Keratinocyte (primary cell): Measurements from ENCODE around the gene SSPN. TPM values are rescaled to one million over a fixed set of nuclear protein-coding genes. Genes with fewer than 3 reads are reported as not detected.

ENCODE experiments used
- DNase-seq: peaks from one replicate; pipeline ENCODE4 v3.0.0-alpha.2; 2011; ENCODE audit warnings: low read depth, missing footprints, low spot score
- FAIRE-seq: peaks from 2 replicates; lab custom pipeline; 2011; peaks lifted over from hg19 to GRCh38; lab: Jason Lieb, UNC
- H2AFZ ChIP-seq: 2 replicates; pipeline ENCODE4 v1.6.0; 2012; ENCODE audit warnings: low read length, control low read depth, inconsistent platforms; ENCODE audit not compliant: control insufficient read depth
- H3K27ac ChIP-seq: 2 replicates; pipeline ENCODE4 v1.5.1; 2011; ENCODE audit warnings: low read length; ENCODE audit not compliant: control insufficient read depth, insufficient read depth
- H3K27me3 ChIP-seq: 3 replicates; pipeline ENCODE4 v1.6.0; 2011; ENCODE audit warnings: low read length; ENCODE audit not compliant: control insufficient read depth, insufficient read depth; ENCODE audit errors: extremely low read depth
- H3K36me3 ChIP-seq, 2 experiments: 2 replicates in 1 of 2; 3 replicates in 1 of 2; pipeline ENCODE4 v1.5.1; 2011; ENCODE audit warnings: low read length in 2 of 2, mild to moderate bottlenecking in 1 of 2; ENCODE audit not compliant: control insufficient read depth in 2 of 2, insufficient read depth in 2 of 2; ENCODE audit errors: extremely low read depth in 1 of 2
- H3K4me1 ChIP-seq: 3 replicates; pipeline ENCODE4 v1.5.1; 2011; ENCODE audit warnings: low read length; ENCODE audit not compliant: control insufficient read depth, insufficient read depth; ENCODE audit errors: extremely low read depth
- H3K4me2 ChIP-seq: 3 replicates; pipeline ENCODE4 v1.6.0; 2011; ENCODE audit warnings: low read depth, low read length; ENCODE audit not compliant: control insufficient read depth, insufficient read depth; ENCODE audit errors: extremely low read depth
- H3K4me3 ChIP-seq, 3 experiments: fragments of 200-600 bp in 1 of 3; sonication (generic) in 1 of 3; 2 replicates in 2 of 3; 3 replicates in 1 of 3; pipeline ENCODE4 v1.5.1; 2011 to 2016; ENCODE audit warnings: low read length in 3 of 3, mild to moderate bottlenecking in 3 of 3, control low read depth in 2 of 3, inconsistent platforms in 1 of 3, low read depth in 1 of 3, mixed read lengths in 1 of 3, mixed run types in 1 of 3, moderate library complexity in 1 of 3; ENCODE audit not compliant: control insufficient read depth in 2 of 3, insufficient read depth in 2 of 3; ENCODE audit errors: extremely low read depth in 1 of 3
- H3K79me2 ChIP-seq: 2 replicates; pipeline ENCODE4 v1.6.0; 2012; ENCODE audit warnings: low read length; ENCODE audit not compliant: control insufficient read depth, insufficient read depth
- H3K9ac ChIP-seq: 3 replicates; pipeline ENCODE4 v1.6.0; 2011; ENCODE audit warnings: low read length; ENCODE audit not compliant: control insufficient read depth, insufficient read depth; ENCODE audit errors: extremely low read depth
- H3K9me1 ChIP-seq: 3 replicates; pipeline ENCODE4 v1.6.0; 2011; ENCODE audit warnings: low read length; ENCODE audit not compliant: control insufficient read depth, insufficient read depth; ENCODE audit errors: extremely low read depth
- H3K9me3 ChIP-seq: 2 replicates; pipeline ENCODE4 v1.5.1; 2012; ENCODE audit warnings: low read depth, low read length; ENCODE audit not compliant: control insufficient read depth
- H4K20me1 ChIP-seq: 3 replicates; pipeline ENCODE4 v1.6.0; 2011; ENCODE audit warnings: low read length; ENCODE audit not compliant: control insufficient read depth, insufficient read depth; ENCODE audit errors: extremely low read depth
- CTCF ChIP-seq, 3 experiments: IDR thresholded peaks in 1 of 3; conservative IDR thresholded peaks in 1 of 3; optimal IDR thresholded peaks in 1 of 3; 2 replicates in 2 of 3; 3 replicates in 1 of 3; pipeline versions ENCODE3 to v1.5.1; 2011; ENCODE audit warnings: low read length in 3 of 3, mild to moderate bottlenecking in 3 of 3, moderate library complexity in 2 of 3, control low read depth in 1 of 3, inconsistent platforms in 1 of 3; ENCODE audit not compliant: insufficient read depth in 2 of 3; ENCODE audit errors: extremely low read depth in 1 of 3
- EZH2 ChIP-seq: IDR thresholded peaks from one replicate; pipeline ENCODE4 v1.6.1; 2012; ENCODE audit warnings: inconsistent platforms, mild to moderate bottlenecking, low read length, moderate library complexity
- dilution Hi-C: fragments of 300-500 bp; cut with MboI; formaldehyde crosslinking; loops from one replicate; pipeline ENCODE4 v1.7.0; 2020; ENCODE audit warnings: low sequenced_read_pairs; ENCODE audit not compliant: extremely low pct_ligation_motif_present
- polyA plus RNA-seq, 5 experiments: library from polyadenylated mRNA; depleted of rRNA in 3 of 5; stranded (reverse) in 3 of 5; stranded (forward) in 1 of 5; unstranded in 1 of 5; fragments of >200 nt; gene quantifications; 1 replicate in 1 of 5; 2 replicates in 3 of 5; 3 replicates in 1 of 5; pipeline versions ENCODE4 v1.2.1 to v1.2.3, GENCODE V29; 2011 to 2012; ENCODE audit warnings: missing spikeins in 2 of 5, low read depth in 1 of 5, low replicate concordance in 1 of 5

SSPN gene
- polyA plus RNA-seq, 1 donor (not counting 4 experiments of a cell fraction or from before 2014, with no cell fraction given): 1.0 TPM

GRCh38 chr12:26224657-26225056, 29.3 kb downstream of the SSPN start:
- no peak for FAIRE-seq
- no peak overlapping the region for H2AFZ ChIP-seq
- no peak overlapping the region for H3K9ac ChIP-seq
- no peaks in the 10 kb centered on the region for H3K27me3 ChIP-seq
- H3K4me1 ChIP-seq: peaks cover 13% of the 10 kb centered on the region
- DNase-seq: no peak
- TF ChIP-seq EZH2 (no peak), CTCF (optimal IDR thresholded peaks at IDR 0.05 in 1 of 3, IDR thresholded peaks at IDR 0.05 in 1 of 3, conservative IDR thresholded peaks at IDR 0.05 in 1 of 3; ENCODE audit: extremely low read depth in 1 of 3, insufficient read depth in 2 of 3, low read length in 3 of 3) (no peak)
- no peaks in the 10 kb centered on the region for H4K20me1 ChIP-seq
- H3K9me1 ChIP-seq: no peaks in the 10 kb centered on the region
- H3K27ac ChIP-seq: no peak overlapping the region
- H3K79me2 ChIP-seq: no peaks in the 10 kb centered on the region
- dilution Hi-C loops: no loop called here
- H3K4me2 ChIP-seq: no peak overlapping the region
- H3K36me3 ChIP-seq: no peaks in the 10 kb centered on the region
- no peak overlapping the region for H3K4me3 ChIP-seq
- no peaks in the 10 kb centered on the region for H3K9me3 ChIP-seq

- Histone ChIP-seq H3K9me1 (no peaks in the 10 kb centered on the region), H3K4me3 (peak overlapping the region in 2 of 3 experiments; percentile 4 to 26), H3K79me2 (no peaks in the 10 kb centered on the region), H3K27me3 (no peaks in the 10 kb centered on the region), H2AFZ (peak overlapping the region; percentile 32), H3K9me3 (no peaks in the 10 kb centered on the region), H3K4me2 (peak overlapping the region; percentile 76), H3K27ac (peak overlapping the region; percentile 44), H4K20me1 (no peaks in the 10 kb centered on the region), H3K9ac (peak overlapping the region; percentile 39), H3K4me1 (peaks cover 13% of the 10 kb centered on the region), H3K36me3 (no peaks in the 10 kb centered on the region)
- DNase-seq (no peak), FAIRE-seq (peak; percentile 5)
- dilution Hi-C loops: no loop called here
- TF ChIP-seq CTCF (optimal IDR thresholded peaks at IDR 0.05 in 1 of 3, IDR thresholded peaks at IDR 0.05 in 1 of 3, conservative IDR thresholded peaks at IDR 0.05 in 1 of 3; ENCODE audit: extremely low read depth in 1 of 3, insufficient read depth in 2 of 3, low read length in 3 of 3) (no peak), EZH2 (no peak)
Measured at GRCh38 chr12:26226122-26226521, 30.7 kb downstream of the SSPN start.
